Thymus (tissue), 11 donors: ENCODE data around the gene CRTC3. TPM values are rescaled to one million over a fixed set of nuclear protein-coding genes. Genes with fewer than 3 reads are reported as not detected.
"Not testable (repeated sequence)": the region's sequence is repeated elsewhere in the genome, so short reads cannot be mapped to it uniquely, and the experiment has no call there.

Experiments used
- DNase-seq, 9 donors: peaks; one replicate each; pipeline ENCODE4 v3.0.0-alpha.2; 2013; ENCODE audit warnings: low spot score in 9 of 9, low read depth in 6 of 9, missing footprints in 1 of 9
- H3K27ac ChIP-seq, 2 donors: one replicate each; pipeline ENCODE4 v1.5.1; 2013; ENCODE audit warnings: control low read depth in 1 of 2, low read depth in 1 of 2, low read length in 1 of 2, mild to moderate bottlenecking in 1 of 2, moderate library complexity in 1 of 2
- H3K27me3 ChIP-seq, 2 donors: one replicate each; pipeline ENCODE4 v1.5.1; 2013; ENCODE audit warnings: low read length in 1 of 2; ENCODE audit not compliant: control insufficient read depth in 2 of 2, insufficient read depth in 1 of 2
- H3K36me3 ChIP-seq, 2 donors: one replicate each; pipeline ENCODE4 v1.5.1; 2013; ENCODE audit warnings: low read length in 1 of 2, mild to moderate bottlenecking in 1 of 2, moderate library complexity in 1 of 2; ENCODE audit not compliant: control insufficient read depth in 2 of 2, insufficient read depth in 2 of 2
- H3K4me1 ChIP-seq, 2 donors: one replicate each; pipeline ENCODE4 v1.5.1; 2013; ENCODE audit warnings: low read length in 2 of 2; ENCODE audit not compliant: control insufficient read depth in 2 of 2, insufficient read depth in 2 of 2
- H3K4me3 ChIP-seq, 2 donors: one replicate each; pipeline ENCODE4 v1.5.1; 2013; ENCODE audit warnings: low read length in 2 of 2, control low read depth in 1 of 2, mild to moderate bottlenecking in 1 of 2
- H3K9me3 ChIP-seq, 2 donors: one replicate each; pipeline ENCODE4 v1.5.1; 2013; ENCODE audit warnings: low read length in 1 of 2, mild to moderate bottlenecking in 1 of 2; ENCODE audit not compliant: control insufficient read depth in 2 of 2, insufficient read depth in 1 of 2
- WGBS: extraction: QIAGEN DNeasy Blood & Tissue Kit; methylation state at CpG from one replicate; pipeline ENCODE4 v1.1.7; 2013; 5-methylcytosine and 5-hydroxymethylcytosine counted together
- polyA plus RNA-seq: library from polyadenylated mRNA; stranded (reverse); fragments of 200-250 nt; gene quantifications from one replicate; pipeline ENCODE4 v1.2.3, GENCODE V29; 2013
- total RNA-seq: library from RNA; stranded (reverse); fragments of 120-200 nt; gene quantifications from one replicate; pipeline ENCODE4 v1.2.4, GENCODE V29; 2013
- donor health status: healthy.

Gene CRTC3
- total and polyA plus RNA-seq, 2 donors: 5.8 to 17.9 TPM

- H3K27me3 ChIP-seq, H3K9me3 ChIP-seq, DNase-seq, H3K27ac ChIP-seq, H3K4me3 ChIP-seq, H3K36me3 ChIP-seq: not testable (repeated sequence)
- WGBS: 97% methylated on average over 10 of the region's 10 CpGs
- H3K4me1 ChIP-seq: peaks cover 6 to 15% of the 10 kb centered on the region in 2 donors
Measured at GRCh38 chr15:90673357-90673756, 143.6 kb downstream of the CRTC3 start.

- WGBS: 97% methylated on average over 3 of the region's 3 CpGs
- Histone ChIP-seq H3K36me3 (no peaks in the 10 kb centered on the region), H3K4me3 (no peak overlapping the region), H3K9me3 (no peaks in the 10 kb centered on the region), H3K4me1 (peaks cover 11 to 25% of the 10 kb centered on the region in 2 donors), H3K27ac (no peak overlapping the region), H3K27me3 (no peaks in the 10 kb centered on the region)
- no peak for DNase-seq
Measured at GRCh38 chr15:90674476-90674875, 144.8 kb downstream of the CRTC3 start.

GRCh38 chr15:90675464-90675863 lies 145.7 kb downstream of the CRTC3 start:
- no peaks in the 10 kb centered on the region for H3K27me3 ChIP-seq
- no peak for DNase-seq
- no peak overlapping the region for H3K27ac ChIP-seq
- peaks cover 11 to 30% of the 10 kb centered on the region in 2 donors for H3K4me1 ChIP-seq
- H3K36me3 ChIP-seq: no peaks in the 10 kb centered on the region
- no peak overlapping the region for H3K4me3 ChIP-seq
- H3K9me3 ChIP-seq: no peaks in the 10 kb centered on the region
- 94% methylated on average over 5 of the region's 5 CpGs for WGBS

GRCh38 chr15:90677807-90678790 lies 148.4 kb downstream of the CRTC3 start:
- Histone ChIP-seq H3K9me3 (no peaks in the 10 kb centered on the region), H3K27ac (peak overlapping the region; percentile 58 to 88), H3K4me3 (no peak overlapping the region), H3K36me3 (no peaks in the 10 kb centered on the region), H3K4me1 (peaks cover 11 to 38% of the 10 kb centered on the region in 2 donors), H3K27me3 (no peaks in the 10 kb centered on the region)
- 60% methylated on average over 11 of the region's 12 CpGs for WGBS
- DNase-seq: peak in 6 of 9 donors; percentile 60 to 89 (median 74)

- H3K36me3 ChIP-seq: no peaks in the 10 kb centered on the region
- no peaks in the 10 kb centered on the region for H3K9me3 ChIP-seq
- 96% methylated on average over 3 of the region's 3 CpGs for WGBS
- no peak for DNase-seq
- H3K27me3 ChIP-seq: no peaks in the 10 kb centered on the region
- no peak overlapping the region for H3K4me3 ChIP-seq
- no peak overlapping the region for H3K27ac ChIP-seq
- H3K4me1 ChIP-seq: peaks cover 12 to 55% of the 10 kb centered on the region in 2 donors
Measured at GRCh38 chr15:90679959-90680358, 150.2 kb downstream of the CRTC3 start.

GRCh38 chr15:90680371-90680935 lies 150.7 kb downstream of the CRTC3 start:
- no peak for DNase-seq

GRCh38 chr15:90681056-90681455 lies 151.3 kb downstream of the CRTC3 start:
- Histone ChIP-seq H3K4me1 (peaks cover 22 to 61% of the 10 kb centered on the region in 2 donors), H3K4me3 (no peak overlapping the region), H3K9me3 (no peaks in the 10 kb centered on the region), H3K27me3 (no peaks in the 10 kb centered on the region), H3K27ac (no peak overlapping the region), H3K36me3 (no peaks in the 10 kb centered on the region)
- WGBS: 95% methylated on average over 1 of the region's 1 CpG
- no peak for DNase-seq

More at GRCh38 chr15:90680371-90680935, 150.7 kb downstream of the CRTC3 start:
- Histone ChIP-seq H3K36me3 (no peaks in the 10 kb centered on the region), H3K27ac (no peak overlapping the region), H3K4me1 (peaks cover 16 to 56% of the 10 kb centered on the region in 2 donors), H3K27me3 (no peaks in the 10 kb centered on the region), H3K9me3 (no peaks in the 10 kb centered on the region), H3K4me3 (no peak overlapping the region)
- 93% methylated on average over 6 of the region's 6 CpGs for WGBS

- H3K27ac ChIP-seq: no peak overlapping the region
Measured at GRCh38 chr15:90681480-90681879, 151.8 kb downstream of the CRTC3 start.

GRCh38 chr15:90683371-90683770 lies 153.6 kb downstream of the CRTC3 start:
- Histone ChIP-seq H3K27ac (no peak overlapping the region), H3K4me3 (no peak overlapping the region), H3K9me3 (no peaks in the 10 kb centered on the region), H3K27me3 (no peaks in the 10 kb centered on the region), H3K36me3 (no peaks in the 10 kb centered on the region), H3K4me1 (peaks cover 24 to 66% of the 10 kb centered on the region in 2 donors)
- WGBS: 94% methylated on average over 10 of the region's 10 CpGs
- DNase-seq: no peak

More at GRCh38 chr15:90681480-90681879, 151.8 kb downstream of the CRTC3 start:
- no peaks in the 10 kb centered on the region for H3K36me3 ChIP-seq
- no peak for DNase-seq
- no peaks in the 10 kb centered on the region for H3K27me3 ChIP-seq
- no peaks in the 10 kb centered on the region for H3K9me3 ChIP-seq
- H3K4me3 ChIP-seq: no peak overlapping the region
- WGBS: 97% methylated on average over 9 of the region's 9 CpGs
- H3K4me1 ChIP-seq: peaks cover 22 to 63% of the 10 kb centered on the region in 2 donors
